NCI-H446 treated with DMSO at 0.1 percent for 48 hours (cell line): ENCODE results near the gene MAPK8IP3.
"Not testable (repeated sequence)": the region's sequence is repeated elsewhere in the genome, so short reads cannot be mapped to it uniquely, and the experiment has no call there.

Experiments
- DNase-seq: peaks from one replicate; lab custom pipeline; 2025; lab: John Stamatoyannopoulos, UW

MAPK8IP3 gene

GRCh38 chr16:1787322-1788094 lies 81.5 kb downstream of the MAPK8IP3 start:
- DNase-seq, result no peak

- DNase-seq, result no peak
Observed at GRCh38 chr16:1788095-1788707, 82.2 kb downstream of the MAPK8IP3 start.

- no peak for DNase-seq
Observed at GRCh38 chr16:1788708-1789100, 82.7 kb downstream of the MAPK8IP3 start.

GRCh38 chr16:1789643-1790045 lies 83.6 kb downstream of the MAPK8IP3 start:
- no peak for DNase-seq

GRCh38 chr16:1790261-1790610 lies 84.2 kb downstream of the MAPK8IP3 start:
- DNase-seq, result no peak

- no peak for DNase-seq
Observed at GRCh38 chr16:1790611-1791255, 84.7 kb downstream of the MAPK8IP3 start.

GRCh38 chr16:1791256-1791942 lies 85.4 kb downstream of the MAPK8IP3 start:
- no peak for DNase-seq

GRCh38 chr16:1791943-1792812 lies 86.2 kb downstream of the MAPK8IP3 start:
- DNase-seq, result no peak

- DNase-seq, result no peak
Observed at GRCh38 chr16:1792836-1793577, 87.0 kb downstream of the MAPK8IP3 start.

- no peak for DNase-seq
Observed at GRCh38 chr16:1793578-1794220, 87.7 kb downstream of the MAPK8IP3 start, which contains the start of gene IGFALS. Gene IGFALS, minus strand, starts transcription at chr16:1793705. Its CDS starts 53 bp downstream, at chr16:1793652.

GRCh38 chr16:1794221-1794871 lies 88.4 kb downstream of the MAPK8IP3 start:
- no peak for DNase-seq

- DNase-seq, result no peak
Observed at GRCh38 chr16:1794908-1795666, 89.1 kb downstream of the MAPK8IP3 start.

- not testable (repeated sequence) for DNase-seq
Observed at GRCh38 chr16:1799263-1799662, 93.3 kb downstream of the MAPK8IP3 start.

- no peak for DNase-seq
Observed at GRCh38 chr16:1800701-1801100, 94.7 kb downstream of the MAPK8IP3 start.

GRCh38 chr16:1807626-1808025 lies 101.6 kb downstream of the MAPK8IP3 start:
- DNase-seq, result no peak

GRCh38 chr16:1808691-1809090 lies 102.7 kb downstream of the MAPK8IP3 start:
- no peak for DNase-seq

- DNase-seq, result no peak
Observed at GRCh38 chr16:1809281-1809801, 103.3 kb downstream of the MAPK8IP3 start.

- DNase-seq, result no peak
Observed at GRCh38 chr16:1810106-1810505, 104.1 kb downstream of the MAPK8IP3 start.

GRCh38 chr16:1810536-1810935 lies 104.5 kb downstream of the MAPK8IP3 start:
- no peak for DNase-seq
